Measurements from ENCODE around the gene HAUS5. TPM values are rescaled to one million over a fixed set of nuclear protein-coding genes. Genes with fewer than 3 reads are reported as not detected.
A peak's percentile ranks its signal among the peaks of the same experiment; 100 is the strongest.

HAUS5 gene
- total and polyA plus RNA-seq, 2 of the 8 experiments (the other 6 are each of a cell fraction or from before 2014, with no cell fraction given): 13.8 to 25.7 TPM

- TF ChIP-seq POU5F1 (IDR thresholded peaks at IDR 0.05; ENCODE audit: low read depth, low read length): no peak
- TF ChIP-seq PHF8 (conservative IDR thresholded peaks at IDR 0.05; ENCODE audit: low read depth, low read length): no peak
- TF ChIP-seq CHD1 (IDR thresholded peaks at IDR 0.05; ENCODE audit: low read depth, low read length): no peak
- no peak for TF ChIP-seq RNF2 (IDR thresholded peaks at IDR 0.05; ENCODE audit: borderline replicate concordance, low read depth, low read length, missing control alignments, poor library complexity, severe bottlenecking)
- 0 out of 2 replicates have a peak, but pooled peaks have one; percentile 18 for TF ChIP-seq POLR2AphosphoS5 (IDR thresholded peaks at IDR 0.05; ENCODE audit: low read depth, low read length)
- no peak for TF ChIP-seq CBX8 (IDR thresholded peaks at IDR 0.05; ENCODE audit: borderline replicate concordance, low read depth, low read length)
- TF ChIP-seq RXRA (IDR thresholded peaks at IDR 0.05; ENCODE audit: insufficient read depth, low read depth, low read length): no peak
- TF ChIP-seq CEBPB (IDR thresholded peaks at IDR 0.05; ENCODE audit: low read depth, low read length): no peak
- no peak for TF ChIP-seq YY1 (IDR thresholded peaks at IDR 0.05; ENCODE audit: low read depth, low read length)
- TF ChIP-seq ATF3 (IDR thresholded peaks at IDR 0.05; ENCODE audit: insufficient read depth, low read depth, low read length): no peak
- TF ChIP-seq BRCA1 (IDR thresholded peaks at IDR 0.05; ENCODE audit: low read depth, low read length): no peak
- peak; percentile 93 for TF ChIP-seq EGR1 (IDR thresholded peaks at IDR 0.05; ENCODE audit: borderline replicate concordance, low read depth, low read length)
- TF ChIP-seq GTF2F1 (IDR thresholded peaks at IDR 0.05; ENCODE audit: borderline replicate concordance, low read depth, low read length): no peak
- TF ChIP-seq SP2 (IDR thresholded peaks at IDR 0.05; ENCODE audit: low read length): no peak
- TF ChIP-seq CREB1 (IDR thresholded peaks at IDR 0.05): peak; percentile 92
- TF ChIP-seq USF2 (IDR thresholded peaks at IDR 0.05; ENCODE audit: low read length): no peak
- TF ChIP-seq TBP (IDR thresholded peaks at IDR 0.05; ENCODE audit: low read depth, low read length): peak; percentile 47
- TF ChIP-seq MAX (IDR thresholded peaks at IDR 0.05): no peak
- TF ChIP-seq KDM4A (IDR thresholded peaks at IDR 0.05; ENCODE audit: low read depth, low read length, severe bottlenecking): no peak
- TF ChIP-seq NRF1 (IDR thresholded peaks at IDR 0.05; ENCODE audit: low read depth, low read length): no peak
- TF ChIP-seq CBX5 (IDR thresholded peaks at IDR 0.05; ENCODE audit: low read depth, low read length): no peak
Observed at GRCh38 chr19:35641515-35642151, 29.1 kb downstream of the HAUS5 start, which contains the start of gene ETV2 (continued).
